Omental fat pad (tissue), 4 donors: ENCODE data around the gene APBA3. TPM values are rescaled to one million over a fixed set of nuclear protein-coding genes. Genes with fewer than 3 reads are reported as not detected.

Experiments used
- ATAC-seq: fragments of 150-250 bp; one replicate; pipeline ENCODE4 v1.9.1; 2016; ENCODE audit warnings: mild to moderate bottlenecking, moderate library complexity; ENCODE audit not compliant: low FRiP score
- DNase-seq: peaks from one replicate; pipeline ENCODE4 v3.0.0-alpha.2; 2019; ENCODE audit warnings: low spot score
- CTCF ChIP-seq, 3 donors: fragments of 450-650 bp; IDR thresholded peaks; one replicate each; pipeline ENCODE4 v1.5.1; 2016 to 2017; ENCODE audit warnings: antibody characterized with exemption in 3 of 3, mild to moderate bottlenecking in 3 of 3, moderate library complexity in 2 of 3
- total RNA-seq, 4 donors: library from RNA; depleted of rRNA; stranded (reverse); fragments of >200 nt; gene quantifications; one replicate each; pipeline ENCODE4 v1.1.0, GENCODE V29; 2016

The APBA3 gene
- total RNA-seq, 4 donors from 2014 or later, result 13.5 to 24.1 (median 18.7) TPM

- TF ChIP-seq CTCF (IDR thresholded peaks at IDR 0.05), result no peak
- DNase-seq, result no peak
- no peak for ATAC-seq
Observed at GRCh38 chr19:3805859-3806258, 44.4 kb upstream of the APBA3 start.

DNA sequence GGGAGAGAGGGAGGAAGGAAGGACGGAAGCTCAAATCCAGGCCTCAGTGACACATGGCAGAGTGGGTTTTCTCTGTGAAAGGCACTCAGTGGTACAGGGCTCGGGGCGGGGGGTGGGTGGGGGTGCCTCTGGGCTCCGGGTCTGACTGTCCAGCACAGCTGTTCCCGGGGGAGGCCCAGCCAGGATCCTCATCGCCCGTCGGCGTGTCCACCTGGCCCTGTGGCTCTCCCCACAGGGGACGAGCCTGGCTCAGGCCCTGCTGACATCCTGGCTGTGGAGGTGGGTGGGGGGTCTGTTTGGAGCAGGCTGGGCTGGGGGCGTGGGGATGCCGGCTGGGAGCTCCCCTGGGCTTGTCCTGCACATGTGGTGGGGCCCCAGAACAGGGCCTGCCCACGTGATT lies 42.9 kb upstream of the APBA3 start:
- no peak for TF ChIP-seq CTCF (IDR thresholded peaks at IDR 0.05)
- ATAC-seq (no peak), DNase-seq (no peak)

DNA sequence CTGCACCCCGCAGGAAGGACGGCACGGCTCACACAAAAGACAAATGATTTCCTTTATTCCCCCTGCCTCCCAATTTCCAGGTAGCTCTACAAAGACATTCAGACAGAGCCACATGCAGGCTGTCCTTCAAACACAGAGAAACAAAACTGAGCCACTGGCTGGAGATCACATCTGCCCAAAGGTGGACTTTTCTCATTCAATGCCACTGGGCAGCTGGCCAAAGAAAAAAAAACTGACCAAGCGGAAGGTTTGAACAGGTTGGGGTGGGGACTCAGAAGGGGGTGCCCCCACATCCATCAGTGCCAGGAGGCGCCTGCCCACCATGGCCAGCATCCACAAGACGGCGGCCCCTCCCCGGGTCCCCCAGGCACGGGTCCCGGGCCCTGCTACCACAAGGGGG lies 42.5 kb upstream of the APBA3 start:
- ATAC-seq (no peak), DNase-seq (no peak)
- no peak for TF ChIP-seq CTCF (IDR thresholded peaks at IDR 0.05)

DNA sequence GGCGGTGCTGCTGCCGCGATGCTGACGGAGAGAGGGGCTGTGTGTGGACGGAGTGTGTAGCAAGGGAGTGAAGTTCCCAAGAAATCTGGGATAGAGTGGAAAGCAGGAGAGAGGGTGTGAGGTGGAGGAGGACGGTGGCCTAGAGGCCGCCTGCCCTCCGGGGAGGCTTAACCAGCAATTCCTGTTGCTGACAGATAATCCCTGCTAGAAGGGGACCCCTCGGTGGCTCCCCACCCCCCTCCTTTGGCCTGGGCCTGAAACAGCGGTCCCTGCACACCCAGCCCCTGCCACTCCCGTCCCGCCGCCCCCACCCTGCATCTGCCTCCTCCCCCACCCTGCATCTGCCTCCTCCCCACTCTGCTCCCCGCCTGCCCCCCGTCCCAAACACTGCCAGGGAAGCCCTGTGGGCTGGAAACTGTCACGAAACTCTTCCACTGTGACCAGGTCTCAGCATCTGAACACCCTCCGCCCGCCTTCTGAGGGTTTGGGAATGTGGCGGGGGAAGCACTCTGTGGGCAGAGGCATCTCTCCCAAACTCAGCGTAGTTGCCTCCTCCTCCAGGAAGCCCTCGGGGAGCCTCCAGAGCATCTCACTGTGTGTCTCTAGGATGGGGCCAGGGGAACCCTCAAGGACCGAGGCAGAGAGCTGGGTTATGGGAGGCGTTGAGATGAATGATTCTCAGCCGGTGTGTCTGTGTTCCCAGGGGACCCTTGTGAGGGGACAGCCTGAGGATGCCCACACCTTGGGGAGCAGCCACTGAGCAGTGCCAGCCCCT lies 41.8 kb upstream of the APBA3 start:
- ATAC-seq, result no peak
- no peak for TF ChIP-seq CTCF (IDR thresholded peaks at IDR 0.05)
- DNase-seq, result no peak

GRCh38 chr19:3801412-3802096 lies 40.1 kb upstream of the APBA3 start:
- ATAC-seq, result no peak
- TF ChIP-seq CTCF (IDR thresholded peaks at IDR 0.05), result no peak
- DNase-seq, result no peak

GRCh38 chr19:3800996-3801395 lies 39.5 kb upstream of the APBA3 start:
- ATAC-seq (no peak), DNase-seq (no peak)
- TF ChIP-seq CTCF (IDR thresholded peaks at IDR 0.05), result no peak

DNA sequence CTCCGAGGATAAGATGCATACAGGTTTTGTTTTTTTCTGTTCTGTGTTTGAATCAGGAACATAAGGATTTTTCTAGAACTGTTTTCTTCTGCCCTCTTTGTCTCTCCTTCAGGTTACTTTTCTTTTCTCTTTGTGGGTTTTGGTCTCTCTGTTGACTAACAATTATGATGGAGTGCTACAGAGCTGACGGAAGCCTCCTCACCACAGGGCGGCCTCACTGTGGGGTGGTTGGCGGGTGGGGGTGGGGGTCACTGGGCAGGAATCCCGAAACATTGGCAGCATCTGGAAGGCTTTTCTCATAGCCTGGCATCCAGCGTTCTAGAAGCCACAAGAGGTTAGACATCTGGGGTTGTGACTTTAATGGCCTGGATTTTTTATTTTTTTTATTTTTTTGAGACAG lies 36.6 kb upstream of the APBA3 start:
- no peak for TF ChIP-seq CTCF (IDR thresholded peaks at IDR 0.05)
- ATAC-seq (no peak), DNase-seq (no peak)
